ENCODE results near the gene DTHD1.

Gene DTHD1

GRCh38 chr4:36323816-36324419 lies 42.5 kb downstream of the DTHD1 start:
- no peak for DNase-seq
- H3K4me3 Mint-ChIP-seq: no peak overlapping the region
- peaks cover 3% of the 10 kb centered on the region for H3K27me3 Mint-ChIP-seq (ENCODE audit: low read depth, poor library complexity)
- H3K36me3 Mint-ChIP-seq (ENCODE audit: low read depth): no peaks in the 10 kb centered on the region
- no peak overlapping the region for H3K27ac Mint-ChIP-seq
- no peaks in the 10 kb centered on the region for H3K9me3 Mint-ChIP-seq
- no peaks in the 10 kb centered on the region for H3K4me1 Mint-ChIP-seq
- no peak for TF ChIP-seq CTCF (IDR thresholded peaks at IDR 0.05)

- H3K27ac Mint-ChIP-seq: no peak overlapping the region
- H3K9me3 Mint-ChIP-seq: no peaks in the 10 kb centered on the region
- no peak for DNase-seq
- no peak overlapping the region for H3K4me3 Mint-ChIP-seq
- H3K36me3 Mint-ChIP-seq (ENCODE audit: low read depth): no peaks in the 10 kb centered on the region
- no peaks in the 10 kb centered on the region for H3K4me1 Mint-ChIP-seq
- TF ChIP-seq CTCF (IDR thresholded peaks at IDR 0.05): no peak
- H3K27me3 Mint-ChIP-seq (ENCODE audit: low read depth, poor library complexity): peaks cover 3% of the 10 kb centered on the region
Observed at GRCh38 chr4:36324808-36325207, 43.4 kb downstream of the DTHD1 start.

GRCh38 chr4:36325499-36325898 lies 44.1 kb downstream of the DTHD1 start:
- Mint-ChIP-seq H3K9me3 (no peaks in the 10 kb centered on the region), H3K4me3 (no peak overlapping the region), H3K36me3 (ENCODE audit: low read depth) (no peaks in the 10 kb centered on the region), H3K4me1 (no peaks in the 10 kb centered on the region), H3K27ac (no peak overlapping the region), H3K27me3 (ENCODE audit: low read depth, poor library complexity) (peaks cover 3% of the 10 kb centered on the region)
- DNase-seq: no peak
- TF ChIP-seq CTCF (IDR thresholded peaks at IDR 0.05): no peak

GRCh38 chr4:36325926-36326325 lies 44.5 kb downstream of the DTHD1 start:
- H3K27me3 Mint-ChIP-seq (ENCODE audit: low read depth, poor library complexity): peaks cover 3% of the 10 kb centered on the region

GRCh38 chr4:36326476-36327029 lies 45.1 kb downstream of the DTHD1 start:
- Mint-ChIP-seq H3K36me3 (ENCODE audit: low read depth) (no peaks in the 10 kb centered on the region), H3K4me1 (no peaks in the 10 kb centered on the region), H3K27me3 (ENCODE audit: low read depth, poor library complexity) (peaks cover 3% of the 10 kb centered on the region), H3K9me3 (no peaks in the 10 kb centered on the region), H3K4me3 (no peak overlapping the region), H3K27ac (no peak overlapping the region)
- no peak for DNase-seq
- no peak for TF ChIP-seq CTCF (IDR thresholded peaks at IDR 0.05)

More at GRCh38 chr4:36325926-36326325, 44.5 kb downstream of the DTHD1 start:
- no peak for DNase-seq
- no peak overlapping the region for H3K27ac Mint-ChIP-seq
- H3K4me3 Mint-ChIP-seq: no peak overlapping the region
- H3K36me3 Mint-ChIP-seq (ENCODE audit: low read depth): no peaks in the 10 kb centered on the region
- no peaks in the 10 kb centered on the region for H3K4me1 Mint-ChIP-seq
- H3K9me3 Mint-ChIP-seq: no peaks in the 10 kb centered on the region
- TF ChIP-seq CTCF (IDR thresholded peaks at IDR 0.05): no peak

- no peak overlapping the region for H3K4me3 Mint-ChIP-seq
- no peak for DNase-seq
- no peaks in the 10 kb centered on the region for H3K4me1 Mint-ChIP-seq
- TF ChIP-seq CTCF (IDR thresholded peaks at IDR 0.05): no peak
- no peaks in the 10 kb centered on the region for H3K9me3 Mint-ChIP-seq
- no peak overlapping the region for H3K27ac Mint-ChIP-seq
- H3K27me3 Mint-ChIP-seq (ENCODE audit: low read depth, poor library complexity): no peaks in the 10 kb centered on the region
- H3K36me3 Mint-ChIP-seq (ENCODE audit: low read depth): no peaks in the 10 kb centered on the region
Observed at GRCh38 chr4:36327400-36327799, 46.0 kb downstream of the DTHD1 start.
